ENCODE measurements around the gene LMBR1L.

LMBR1L gene

DNA sequence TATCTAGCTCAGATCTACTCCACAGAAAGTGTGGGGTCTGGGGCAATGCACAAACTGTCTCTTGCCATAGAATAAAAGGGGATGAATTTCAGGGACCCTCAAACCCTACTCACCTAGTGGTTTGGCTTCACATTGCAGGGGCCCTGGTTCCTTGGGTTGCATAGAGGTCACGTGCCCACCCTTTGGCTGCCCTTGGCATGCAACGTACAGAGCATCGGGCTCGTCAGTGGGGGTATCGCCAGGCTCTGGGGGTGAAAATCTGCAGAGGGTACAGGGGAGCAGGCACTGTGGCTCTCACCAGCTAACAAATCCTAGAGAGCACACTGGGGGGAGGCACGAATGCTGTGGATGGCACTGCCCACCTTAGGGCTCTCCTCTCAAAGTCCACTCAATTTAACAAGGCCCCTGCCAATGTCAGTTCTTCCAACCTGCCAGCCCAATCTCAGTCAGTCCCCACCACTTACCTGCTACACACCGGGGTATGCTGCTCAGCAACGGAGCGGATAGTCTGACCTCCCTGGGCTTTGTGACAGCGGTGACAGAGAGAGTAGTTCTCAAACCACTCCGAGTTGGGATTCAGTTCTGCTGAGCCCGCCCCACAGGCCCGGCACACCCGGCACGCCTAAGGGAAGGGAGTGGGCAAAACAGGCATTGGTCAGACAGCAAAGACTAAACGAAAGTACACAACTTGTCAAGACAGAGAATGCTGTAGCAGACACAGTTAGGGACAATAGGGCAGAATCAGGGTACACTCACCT lies 58.0 kb downstream of the LMBR1L start:
- no peak for DNase-seq (ENCODE audit: low spot score)

GRCh38 chr12:49051777-49052438 lies 58.7 kb downstream of the LMBR1L start:
- DNase-seq (ENCODE audit: low spot score) = no peak

- no peak for DNase-seq (ENCODE audit: low spot score)
Measured at GRCh38 chr12:49051373-49051764, 59.3 kb downstream of the LMBR1L start.

GRCh38 chr12:49050507-49051372 lies 59.9 kb downstream of the LMBR1L start:
- DNase-seq (ENCODE audit: low spot score) = no peak

DNA sequence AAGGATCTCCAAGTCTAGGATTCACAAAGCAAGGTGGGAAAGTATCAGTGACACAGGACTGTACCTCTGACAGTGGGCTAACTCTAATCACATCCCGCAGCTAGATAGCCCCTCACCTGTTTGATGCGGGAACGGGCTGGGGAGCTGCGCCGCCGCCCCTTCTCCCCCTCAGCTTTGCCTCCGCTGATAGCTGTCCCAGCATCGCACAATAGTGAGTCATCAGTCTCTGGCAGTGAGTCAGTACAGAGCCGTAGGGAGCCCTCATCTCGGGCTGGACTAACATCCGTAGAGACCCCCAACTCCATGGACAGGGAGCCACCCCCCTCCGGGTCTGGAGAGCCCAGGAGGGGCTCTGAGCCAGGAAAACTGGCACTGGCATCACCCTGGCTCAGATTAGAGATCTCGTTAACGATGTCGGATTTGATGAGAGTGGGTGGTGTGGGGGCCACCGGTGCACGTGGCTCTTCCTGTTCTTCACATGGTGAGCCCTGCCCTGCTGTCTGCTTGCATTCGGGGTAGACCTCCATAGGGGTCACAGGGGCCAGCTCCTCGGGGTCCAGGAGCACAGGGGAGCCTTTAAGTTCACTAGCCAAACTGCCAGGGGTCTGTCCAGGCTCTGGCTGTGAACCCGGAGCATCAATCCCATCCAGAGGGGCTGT lies 61.0 kb downstream of the LMBR1L start:
- DNase-seq (ENCODE audit: low spot score) = no peak

GRCh38 chr12:49048953-49049352 lies 61.7 kb downstream of the LMBR1L start:
- DNase-seq (ENCODE audit: low spot score) = no peak

Data from D341Med (cell line).